Posterior cingulate gyrus (tissue), 11 donors: ENCODE measurements around the gene TLL2.

Experiments
- DNase-seq, 10 donors: peaks; one replicate each; pipeline versions ENCODE4 v3.0.0 to v3.0.0-alpha.2; 2020 to 2021; ENCODE audit warnings: mixed read lengths in 3 of 10
- intact Hi-C: fragments of 100-400 bp; cut with DNase I; formaldehyde crosslinking; loops from one replicate; pipeline ENCODE4 v1.15.1; 2023

TLL2 gene

DNA sequence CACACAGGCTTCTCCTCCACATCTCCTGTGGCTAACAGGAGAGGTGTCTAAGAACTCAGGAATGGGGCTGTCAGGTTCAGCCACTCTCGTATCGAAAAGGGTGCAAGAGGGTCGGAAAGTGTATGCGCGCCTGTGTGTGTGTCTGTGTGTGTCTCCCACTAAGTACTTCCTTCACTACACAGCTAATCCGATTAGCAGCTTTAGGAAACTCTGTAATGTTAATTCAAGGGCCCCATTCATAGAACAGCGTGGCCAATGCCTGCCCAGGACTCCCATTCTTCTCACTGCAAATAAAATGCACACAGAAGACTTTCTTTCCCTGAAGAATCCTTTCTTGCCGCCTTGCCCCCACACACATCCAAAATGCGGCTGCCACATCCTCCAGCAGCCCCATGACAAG, 39.9 kb downstream of the TLL2 start:
- DNase-seq, result no peak
- intact Hi-C loops, result loop anchor here (5.0 kb wide), 1 partner anchor 38 kb away; the partner anchor contains the start of gene TLL2

DNA sequence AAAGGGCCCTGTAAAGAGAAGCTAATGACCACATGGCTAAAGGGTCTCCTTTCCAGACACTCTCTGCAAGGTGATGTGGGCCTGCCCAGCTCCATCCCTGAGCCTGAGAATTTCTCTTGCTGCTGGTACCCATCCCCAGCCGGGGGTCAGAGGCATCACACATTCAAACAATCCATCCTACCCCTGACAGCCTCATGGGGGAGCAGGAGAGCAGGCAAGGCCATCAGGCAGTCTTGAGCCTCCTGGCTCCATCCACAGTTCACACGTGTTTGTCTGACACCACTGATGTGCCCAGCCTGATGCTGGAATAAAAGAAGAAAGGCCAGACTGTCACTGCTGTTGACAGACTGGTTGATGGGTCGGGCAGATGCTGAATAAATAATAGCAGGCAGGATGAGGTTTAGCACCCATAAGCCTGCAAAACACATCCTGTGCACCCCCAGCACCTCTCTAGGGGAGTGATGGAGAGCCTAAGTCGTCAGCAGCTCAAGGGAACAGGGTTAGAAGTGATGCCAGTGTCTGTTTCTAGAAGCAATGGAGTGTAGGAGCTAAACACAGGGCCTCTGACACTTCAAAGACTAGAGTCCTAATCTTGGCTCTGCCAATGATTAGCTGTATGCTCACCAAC, 43.5 kb downstream of the TLL2 start:
- peak in 6 of 10 donors; percentile 43 to 94 (median 61) for DNase-seq
- intact Hi-C loops, result loop anchor here (5.0 kb wide), 1 partner anchor 42 kb away; the partner anchor contains the start of gene TLL2

DNA sequence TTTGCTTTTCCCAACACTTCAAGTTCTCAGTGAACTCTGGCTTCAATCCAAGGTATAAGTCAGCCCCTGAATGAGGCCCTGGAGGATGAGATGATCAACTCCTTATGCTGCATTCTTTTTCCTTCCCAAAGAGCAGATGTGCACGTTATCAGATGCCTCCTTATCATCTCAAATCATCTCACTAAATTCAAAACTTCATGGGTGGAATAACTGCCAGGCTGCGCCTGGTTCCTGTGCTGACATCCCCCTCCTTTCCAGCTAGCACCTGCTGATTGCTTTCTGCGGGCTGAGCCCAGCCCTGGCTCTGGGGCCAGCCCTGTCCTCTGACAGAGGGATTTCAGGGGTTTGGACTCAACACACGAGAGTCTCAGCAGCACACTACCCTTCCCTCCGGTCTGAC, 44.9 kb downstream of the TLL2 start:
- intact Hi-C loops, result no loop called here
- DNase-seq, result no peak

DNA sequence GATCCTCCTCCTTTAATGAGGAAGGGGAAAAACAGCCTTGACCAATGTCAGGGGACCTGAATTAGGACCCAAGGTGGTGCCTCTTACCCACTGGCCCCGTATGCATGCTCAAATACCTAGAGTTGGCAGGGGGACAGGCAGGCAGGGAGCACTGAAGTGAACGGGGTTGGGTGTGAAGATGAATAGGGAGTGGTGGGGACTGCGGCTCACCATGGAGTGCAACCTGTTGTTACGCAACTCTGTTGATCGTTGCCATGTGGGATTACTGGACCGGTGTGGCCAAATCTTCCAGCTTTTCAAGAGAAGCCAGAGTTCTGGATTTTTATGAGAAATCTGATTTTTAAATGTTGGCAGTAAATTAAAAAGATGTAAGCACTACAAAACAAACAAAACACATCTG, 48.1 kb downstream of the TLL2 start:
- no peak for DNase-seq
- intact Hi-C loops, result no loop called here

DNA sequence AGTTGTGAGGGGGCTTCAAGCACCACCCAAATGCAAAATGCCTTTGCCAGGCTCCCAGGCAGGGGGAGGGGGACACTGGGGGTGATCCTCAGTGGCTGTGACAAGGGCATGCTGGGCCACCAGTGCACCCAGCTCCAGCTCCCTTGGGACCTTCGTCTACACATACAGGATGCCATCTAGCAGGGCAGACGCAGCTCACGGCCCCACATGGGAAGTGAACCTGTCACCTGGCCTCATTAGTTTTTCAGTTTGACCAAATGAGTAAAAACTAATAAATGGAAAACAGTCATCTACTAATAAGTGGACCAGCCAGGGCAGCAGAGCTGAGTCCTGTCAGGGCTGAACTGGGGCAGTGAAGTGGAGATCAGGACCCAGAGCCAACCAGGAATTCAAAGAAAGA, 50.2 kb downstream of the TLL2 start:
- intact Hi-C loops, result no loop called here
- DNase-seq, result no peak

DNA sequence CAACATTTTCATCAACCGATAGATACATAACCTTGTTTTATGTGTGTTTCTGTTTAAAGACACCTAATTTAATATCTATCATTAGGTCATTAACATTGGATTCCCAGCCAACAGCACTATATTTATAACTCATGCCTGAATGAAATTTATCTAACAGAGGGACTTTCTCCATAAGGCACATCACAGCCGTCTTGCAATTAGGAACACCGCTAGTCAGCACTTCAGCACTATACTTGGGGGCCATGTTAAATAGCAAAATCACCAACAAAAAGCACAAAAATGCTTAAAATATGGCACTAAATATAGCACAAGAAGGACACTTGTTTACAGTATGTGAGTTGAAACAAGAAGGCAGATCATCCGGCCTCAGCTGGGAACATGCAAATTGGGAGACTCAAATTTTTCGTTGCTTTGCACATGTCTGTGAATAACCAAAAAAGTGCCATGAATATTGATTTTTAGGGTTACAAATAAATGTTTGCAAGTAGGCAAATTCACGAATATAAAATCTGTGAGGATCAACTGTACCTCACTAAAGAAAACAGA, 51.0 kb downstream of the TLL2 start:
- no peak for DNase-seq
- intact Hi-C loops, result no loop called here

DNA sequence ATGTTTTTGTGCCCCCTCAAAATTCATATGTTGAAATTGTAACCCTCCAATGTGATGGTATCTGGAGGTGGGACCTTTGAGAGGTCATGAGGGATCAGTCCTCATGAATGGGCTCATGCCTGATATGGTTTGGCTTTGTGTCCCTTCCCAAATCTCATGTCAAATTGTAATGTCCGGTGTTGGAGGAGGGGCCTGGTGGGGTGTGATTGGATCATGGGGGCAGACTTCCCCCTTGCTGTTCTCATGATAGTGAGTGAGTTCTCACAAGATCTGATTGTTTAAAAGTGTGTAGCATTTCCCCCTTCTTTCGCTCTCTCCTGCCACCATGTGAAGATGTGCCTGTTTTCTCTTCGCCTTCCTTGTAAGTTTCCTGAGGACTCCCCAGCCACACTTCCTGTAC, 53.4 kb downstream of the TLL2 start:
- intact Hi-C loops, result no loop called here

DNA sequence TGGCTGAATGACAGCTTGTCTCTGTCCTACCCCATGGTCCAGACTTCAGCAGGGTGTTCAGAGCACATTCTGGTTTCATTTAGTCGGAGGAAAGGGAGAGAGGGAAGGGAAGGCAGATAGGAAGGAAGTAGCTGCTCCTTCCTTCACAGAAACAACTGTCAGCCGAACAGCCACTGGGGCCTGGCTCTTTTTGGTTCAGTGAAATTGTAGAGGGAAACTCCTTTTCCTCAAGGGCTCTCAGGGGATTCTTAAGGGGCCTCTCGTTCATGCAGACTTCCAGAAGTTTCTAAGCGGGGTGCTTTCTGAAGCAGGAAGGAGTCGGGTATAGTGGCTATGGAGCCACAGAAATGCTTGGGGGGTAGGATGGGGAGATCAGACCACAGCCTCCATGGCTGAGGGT, 56.4 kb downstream of the TLL2 start:
- DNase-seq, result no peak
- intact Hi-C loops, result no loop called here

More for the DNA sequence above, 53.4 kb downstream of the TLL2 start:
- no peak for DNase-seq

DNA sequence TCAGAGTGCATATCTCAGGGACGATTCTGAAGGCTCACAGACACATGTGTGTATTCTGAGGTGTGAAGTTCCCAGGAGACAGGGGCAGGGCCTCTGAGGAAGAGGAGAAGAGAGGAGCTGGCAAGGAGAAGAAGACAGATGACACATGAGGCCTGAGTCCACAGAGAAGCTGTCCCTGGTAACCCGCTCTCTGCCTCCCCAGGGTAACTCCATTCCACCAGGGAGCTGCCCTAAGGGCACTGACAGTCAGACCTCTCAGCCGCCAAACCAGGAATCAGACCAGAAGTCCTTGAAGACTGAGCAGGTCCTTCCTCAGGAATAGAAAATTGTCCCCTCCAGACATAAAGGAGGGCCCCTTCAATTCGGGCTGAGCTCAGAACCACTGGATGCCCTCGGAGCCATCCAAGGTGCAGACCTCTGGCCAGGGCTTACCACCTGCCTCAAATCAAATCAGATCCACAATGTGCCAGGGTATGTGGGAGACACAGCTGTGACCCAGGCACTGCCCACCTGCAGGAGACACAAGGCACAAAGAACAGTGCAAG, 57.4 kb downstream of the TLL2 start:
- no peak for DNase-seq
- intact Hi-C loops, result no loop called here

DNA sequence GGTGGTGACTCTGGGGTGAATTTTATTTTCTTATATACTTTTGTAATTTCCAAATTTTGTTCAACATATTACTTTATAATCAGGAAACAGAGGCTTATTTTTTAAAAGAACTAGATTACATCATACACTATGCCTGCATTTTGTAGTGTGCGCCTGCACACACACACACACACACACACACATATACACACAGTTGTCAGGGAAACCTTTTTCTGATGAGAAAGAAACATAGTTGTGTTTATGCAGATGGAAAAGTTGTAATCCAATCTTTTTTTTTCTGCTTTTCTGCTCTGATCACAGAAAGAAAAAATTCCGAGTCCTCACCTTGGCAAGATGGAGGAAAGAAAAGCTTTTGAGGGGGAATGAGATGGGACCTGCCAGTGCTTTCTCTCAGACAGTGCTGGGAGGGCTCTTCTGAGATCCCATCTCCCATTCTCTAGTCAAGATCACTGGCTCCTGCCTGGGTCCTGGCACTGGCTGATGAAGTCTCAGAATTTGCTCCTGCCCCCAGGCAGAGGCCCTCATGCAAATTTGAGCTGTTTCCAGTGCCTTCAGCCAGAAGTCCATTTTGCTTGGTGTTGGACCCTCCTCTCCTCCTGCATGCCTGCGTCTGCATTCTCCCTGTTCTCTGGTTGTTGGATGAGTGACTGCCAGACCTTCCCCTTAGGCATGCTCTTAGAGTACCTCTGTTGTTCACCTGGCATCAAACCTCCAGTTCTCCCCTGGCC, 59.7 kb downstream of the TLL2 start:
- intact Hi-C loops, result no loop called here
- no peak for DNase-seq

DNA sequence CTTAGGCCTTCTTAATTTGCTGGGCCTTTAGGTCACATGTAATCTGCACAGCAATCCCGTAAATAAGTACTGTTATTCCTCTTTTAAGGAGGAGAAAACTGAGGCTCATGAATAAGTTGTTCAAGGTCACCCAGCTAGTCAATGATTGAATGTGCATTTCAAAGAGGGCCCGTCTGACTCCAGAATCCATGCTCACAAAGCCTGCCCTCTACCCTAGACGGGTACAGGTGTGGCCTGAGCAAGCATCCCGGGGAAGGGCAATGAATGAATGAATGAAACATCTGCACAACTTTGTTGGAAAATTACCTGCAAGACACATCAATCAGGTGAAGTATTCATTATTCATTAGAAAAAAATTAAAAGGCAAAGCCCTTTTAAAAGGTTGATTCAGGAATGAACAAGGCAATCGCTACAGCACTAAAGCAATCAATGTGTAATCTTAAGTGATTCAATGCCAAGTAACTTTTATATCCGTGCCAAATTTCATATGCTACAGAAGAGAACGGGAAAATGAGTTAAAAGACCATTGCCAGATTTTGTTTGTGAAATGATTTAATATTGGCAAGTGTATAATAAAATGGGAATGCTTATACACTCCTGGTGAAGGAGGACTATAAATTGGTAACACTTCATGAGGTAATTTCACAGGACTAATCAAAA, 61.1 kb downstream of the TLL2 start:
- intact Hi-C loops, result no loop called here
- DNase-seq, result no peak

DNA sequence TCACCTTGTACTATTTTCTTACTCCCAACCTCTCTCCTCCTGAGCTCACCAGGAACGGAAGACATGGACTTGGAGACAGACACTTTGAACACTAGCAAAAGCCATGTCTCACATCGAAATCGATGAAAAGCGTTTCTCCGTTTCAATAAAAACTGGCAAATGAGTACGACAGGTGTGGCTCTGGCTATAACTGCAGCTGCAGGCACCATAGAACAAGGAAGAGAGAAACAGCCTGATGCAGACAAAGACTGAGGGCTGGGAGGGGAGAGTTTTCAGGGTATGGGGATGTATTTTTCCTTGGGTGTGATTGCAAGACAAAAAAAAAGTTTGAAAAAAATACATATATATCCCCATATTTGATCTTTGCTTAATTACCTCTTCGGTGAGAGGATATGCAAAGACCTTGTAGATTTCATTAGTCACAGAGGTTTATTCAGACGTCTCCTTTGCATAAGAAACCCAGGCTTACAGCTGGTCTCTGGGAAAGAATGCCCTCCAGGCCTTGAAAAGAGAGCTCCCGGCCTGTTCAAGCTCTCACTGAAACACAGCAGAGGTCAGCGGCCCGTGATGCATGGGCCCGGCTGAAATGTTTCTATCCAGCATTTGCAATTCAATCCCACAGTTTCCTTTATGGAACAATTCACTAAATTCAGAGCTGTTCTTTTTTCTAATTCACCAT, 63.1 kb downstream of the TLL2 start:
- intact Hi-C loops, result no loop called here
- DNase-seq, result no peak

DNA sequence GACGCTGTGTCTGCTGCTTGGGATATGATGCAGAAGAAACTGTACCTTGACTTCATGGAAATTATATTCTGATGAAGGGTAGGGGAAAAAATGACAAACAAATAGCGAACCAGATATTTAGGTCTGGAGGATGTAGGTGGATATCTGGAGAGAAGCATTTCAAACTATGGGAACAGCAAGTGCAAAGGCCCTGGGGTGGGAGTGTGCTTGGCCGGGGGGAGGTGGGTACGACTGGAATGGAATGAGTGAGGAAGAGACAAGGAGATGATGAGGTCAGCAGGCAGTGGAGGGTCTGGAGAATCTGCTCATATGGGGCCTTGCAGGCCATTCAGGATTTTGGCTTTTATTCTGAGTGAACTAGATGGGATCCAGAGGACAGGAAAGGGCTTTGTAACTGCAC, 65.2 kb downstream of the TLL2 start:
- no peak for DNase-seq
- intact Hi-C loops, result no loop called here

DNA sequence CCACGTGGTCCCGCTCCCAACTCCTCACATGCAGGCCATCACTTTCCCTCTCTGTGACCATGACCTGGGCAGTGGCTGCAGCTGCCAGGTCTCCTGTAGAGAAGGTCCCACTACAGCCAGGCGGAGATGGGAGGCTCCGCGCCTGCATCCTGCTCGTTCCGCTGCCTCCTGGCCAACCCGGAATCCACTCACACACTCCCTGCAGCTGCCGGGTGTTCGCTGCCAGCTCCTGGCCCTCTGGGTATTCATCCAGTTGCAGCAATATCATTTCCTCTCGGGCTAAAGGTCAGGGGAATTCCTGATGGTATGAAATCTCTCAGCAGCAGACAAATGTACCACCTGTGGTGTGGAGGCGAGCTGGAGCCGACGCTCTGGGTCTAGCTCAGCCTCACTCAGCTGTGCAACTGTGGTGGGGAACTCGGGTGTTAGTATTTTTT, 65.7 kb downstream of the TLL2 start:
- intact Hi-C loops, result no loop called here
- DNase-seq, result no peak

DNA sequence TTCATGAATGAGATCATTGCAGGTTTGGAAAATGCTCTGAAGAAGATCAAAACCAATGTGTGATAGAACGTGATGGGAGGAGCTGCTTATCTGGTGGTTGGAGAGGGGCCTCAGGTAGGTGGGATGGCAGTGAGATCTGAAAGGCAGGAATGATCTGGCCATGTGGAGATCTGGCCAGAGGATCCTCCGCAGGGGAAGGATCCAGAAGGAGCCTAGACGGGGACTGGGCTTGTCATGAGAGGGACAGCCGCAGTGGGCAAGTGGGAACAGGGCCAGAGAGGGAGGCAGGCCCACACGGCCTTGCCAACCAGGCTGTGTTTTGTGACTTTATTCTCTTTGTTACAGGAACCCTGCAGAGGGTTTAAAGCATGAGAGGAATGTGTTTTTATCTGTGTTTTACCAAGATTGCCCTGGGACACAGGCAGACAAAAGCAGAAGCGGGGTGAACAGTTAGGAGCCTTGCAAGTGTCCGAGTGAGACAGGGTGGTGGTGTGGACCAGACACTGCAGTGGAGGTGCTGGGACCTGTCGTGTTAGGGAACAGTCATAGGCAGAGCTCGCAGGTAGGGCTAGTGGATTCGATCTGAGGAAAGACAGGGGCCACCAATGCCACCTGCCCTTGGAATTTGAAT, 66.6 kb downstream of the TLL2 start:
- intact Hi-C loops, result no loop called here
- no peak for DNase-seq

DNA sequence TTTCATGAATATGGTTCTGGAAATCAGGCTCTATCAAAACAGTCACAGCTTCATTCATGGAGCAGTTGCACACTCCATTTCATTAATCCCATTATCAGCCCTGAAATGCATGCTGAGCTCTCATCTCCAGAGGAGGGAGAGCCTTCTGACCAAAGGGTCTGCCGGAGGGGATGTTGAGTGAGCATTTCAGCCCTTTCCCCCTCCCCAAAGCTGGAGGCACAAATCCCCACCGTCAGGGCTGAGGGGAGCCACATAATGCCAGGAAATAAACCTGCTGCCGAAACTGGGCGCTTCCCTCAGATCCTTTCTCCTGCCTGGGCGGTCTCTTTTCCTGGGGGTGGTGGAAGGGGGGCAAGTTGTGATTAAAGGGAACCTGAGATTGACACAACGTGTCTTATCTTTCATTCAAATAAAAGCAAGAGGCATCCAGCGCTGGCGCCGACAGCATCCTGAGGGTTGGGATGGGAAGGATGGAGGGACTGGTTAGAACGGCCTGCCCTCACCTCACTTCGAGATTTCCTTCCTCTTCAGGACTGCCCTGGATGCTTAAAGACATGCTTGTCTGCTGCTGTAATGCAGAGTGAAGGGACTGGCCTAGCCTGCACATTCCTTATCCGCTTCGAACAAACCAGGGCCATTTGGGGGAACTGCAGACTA, 71.6 kb downstream of the TLL2 start:
- DNase-seq, result no peak

DNA sequence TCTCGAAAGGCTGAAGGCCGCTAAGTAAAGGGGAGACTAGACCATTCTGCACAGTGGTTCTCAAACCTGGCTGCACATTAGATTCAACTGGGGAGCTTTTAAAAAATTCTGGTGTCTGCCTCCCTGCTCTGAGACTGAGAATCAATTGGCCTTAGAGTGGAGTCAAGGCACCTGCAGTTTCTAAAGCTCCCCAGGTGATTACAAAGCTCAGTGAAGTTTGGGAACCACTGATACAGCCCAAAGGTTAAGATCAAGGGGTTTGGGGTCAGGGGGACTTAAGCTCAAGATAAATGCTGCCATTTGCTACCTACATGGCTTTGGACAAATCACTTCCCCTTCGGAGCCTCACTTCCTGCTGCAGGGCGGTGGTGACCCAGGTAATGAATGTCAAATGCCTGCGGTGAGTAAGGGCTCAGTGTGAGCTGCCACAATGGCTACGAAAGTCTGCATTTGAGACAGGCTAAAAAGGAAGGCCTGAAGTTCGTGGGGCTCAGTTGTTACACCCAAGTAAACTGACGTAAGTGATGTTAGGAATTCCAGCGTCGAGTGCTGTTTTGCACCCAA, 72.3 kb downstream of the TLL2 start:
- DNase-seq, result no peak
- intact Hi-C loops, result no loop called here

More for the DNA sequence above, 71.6 kb downstream of the TLL2 start:
- intact Hi-C loops, result no loop called here

DNA sequence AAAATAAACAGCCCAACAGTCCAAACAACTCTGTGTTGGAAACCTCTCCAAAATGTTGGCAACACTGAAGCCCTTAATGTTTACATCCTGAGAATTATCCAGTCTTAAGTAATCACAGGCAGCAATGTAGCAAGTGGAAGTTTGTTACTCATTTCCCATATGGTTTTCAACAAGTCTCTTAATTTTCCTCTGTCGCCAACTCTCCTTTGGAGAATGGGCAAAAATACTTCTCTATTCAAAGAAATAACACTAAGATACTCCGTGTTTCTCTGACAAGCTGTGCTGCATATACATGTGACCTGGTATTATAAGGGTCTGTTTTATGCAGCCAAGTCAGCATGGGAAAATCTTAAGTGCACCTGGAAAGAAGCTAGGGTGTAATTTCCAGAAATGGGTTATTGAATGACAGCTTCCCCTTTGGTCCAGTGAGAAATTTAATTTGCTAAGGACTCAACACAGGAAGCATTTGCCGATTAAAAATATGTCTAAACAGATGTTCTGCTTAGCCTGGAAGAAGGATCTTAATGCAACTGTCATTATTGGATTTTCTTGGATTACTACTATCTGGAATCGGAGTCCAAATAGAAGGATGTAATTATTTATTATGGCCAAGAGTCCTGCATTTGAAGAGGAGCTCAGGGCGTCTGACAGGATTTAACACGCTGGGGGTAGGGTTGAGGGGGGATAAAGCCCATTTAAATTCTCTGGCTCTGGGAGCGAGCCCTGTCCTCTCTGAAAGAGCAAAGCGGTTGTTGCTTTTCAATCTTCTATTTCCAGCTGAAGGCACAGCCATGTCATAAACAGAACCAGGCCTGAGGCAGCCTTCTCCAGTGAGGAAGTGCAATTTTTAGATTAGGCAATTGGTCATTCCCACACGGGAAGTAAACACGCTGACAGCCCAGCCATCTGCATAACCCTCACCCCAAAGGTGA, 73.1 kb downstream of the TLL2 start:
- intact Hi-C loops, result no loop called here

More for the DNA sequence above, 73.1 kb downstream of the TLL2 start:
- no peak for DNase-seq
